H1 (cell line): ENCODE data around the gene CEP85. TPM values are rescaled to one million over a fixed set of nuclear protein-coding genes. Genes with fewer than 3 reads are reported as not detected.

Source experiments
- CTCF ChIA-PET: fragments of 300-600 bp; sonication (Branson Sonifier 250); formaldehyde crosslinking; loops from one replicate; lab custom pipeline; 2021; ENCODE audit not compliant: partially characterized antibody; lab: Charles Lee
- POLR2A ChIA-PET: fragments of 300-600 bp; sonication (Branson Sonifier 250); formaldehyde crosslinking; loops from one replicate; lab custom pipeline; 2021; ENCODE audit warnings: inconsistent platforms; ENCODE audit not compliant: partially characterized antibody; lab: Charles Lee
- DNase-seq, 2 experiments: peaks; one replicate each; pipeline versions ENCODE4 v3.0.0 to v3.0.0-alpha.2; 2010 to 2022; ENCODE audit warnings: low spot score in 2 of 2, low read depth in 1 of 2, mixed read lengths in 1 of 2
- FAIRE-seq: peaks from 2 replicates; lab custom pipeline; 2011; peaks lifted over from hg19 to GRCh38; lab: Jason Lieb, UNC
- H2AFZ ChIP-seq: 2 replicates; pipeline ENCODE4 v1.8.1; 2012; ENCODE audit warnings: low read length, inconsistent platforms
- H2AK5ac ChIP-seq: 2 replicates; pipeline ENCODE4 v1.6.1; 2013; ENCODE audit warnings: low read depth, low read length
- H2BK120ac ChIP-seq: replicated peaks from 2 replicates; pipeline ENCODE3; 2013; ENCODE audit warnings: low read depth, low read length, inconsistent platforms
- H2BK12ac ChIP-seq: 2 replicates; pipeline ENCODE4 v1.6.1; 2013; ENCODE audit warnings: low read depth, low read length
- H2BK15ac ChIP-seq: 2 replicates; pipeline ENCODE4 v1.6.1; 2013; ENCODE audit warnings: low read length
- H2BK20ac ChIP-seq: 2 replicates; pipeline ENCODE4 v1.6.1; 2013; ENCODE audit warnings: low read length
- H2BK5ac ChIP-seq: 2 replicates; pipeline ENCODE4 v1.6.1; 2013; ENCODE audit warnings: low read depth, low read length
- H3K14ac ChIP-seq: 2 replicates; pipeline ENCODE4 v1.6.1; 2013; ENCODE audit warnings: inconsistent platforms; ENCODE audit not compliant: insufficient read length
- H3K18ac ChIP-seq: 2 replicates; pipeline ENCODE4 v1.6.1; 2013; ENCODE audit warnings: low read length; ENCODE audit errors: extremely low read depth
- H3K23ac ChIP-seq: 2 replicates; pipeline ENCODE4 v1.6.1; 2013; ENCODE audit warnings: inconsistent platforms; ENCODE audit not compliant: insufficient read length
- H3K23me2 ChIP-seq: 2 replicates; pipeline ENCODE4 v1.6.1; 2013; ENCODE audit warnings: low read depth, low read length
- H3K27ac ChIP-seq: 2 replicates; pipeline ENCODE4 v1.6.1; 2011; ENCODE audit warnings: low read depth, low read length, inconsistent platforms
- H3K27me3 ChIP-seq, 4 experiments: replicated peaks in 1 of 4; 1 replicate in 1 of 4; 2 replicates in 3 of 4; pipeline versions ENCODE4 v1.6.1 to v1.8.1; 2011 to 2013; ENCODE audit warnings: low read length in 3 of 4, mild to moderate bottlenecking in 3 of 4, inconsistent platforms in 2 of 4, mixed read lengths in 2 of 4, moderate library complexity in 1 of 4; ENCODE audit not compliant: control insufficient read depth in 3 of 4, insufficient read depth in 3 of 4; ENCODE audit errors: extremely low read depth in 1 of 4
- H3K36me3 ChIP-seq, 4 experiments: 2 replicates each; pipeline versions ENCODE4 v1.6.1 to v1.8.1; 2011 to 2013; ENCODE audit warnings: mild to moderate bottlenecking in 4 of 4, low read length in 3 of 4, moderate library complexity in 2 of 4, control low read depth in 1 of 4, inconsistent platforms in 1 of 4; ENCODE audit not compliant: insufficient read depth in 4 of 4, control insufficient read depth in 2 of 4
- H3K4ac ChIP-seq: replicated peaks from 2 replicates; pipeline ENCODE3; 2013; ENCODE audit warnings: low read length, low read depth, mixed read lengths, inconsistent platforms; ENCODE audit not compliant: insufficient read length
- H3K4me1 ChIP-seq, 4 experiments: replicated peaks in 1 of 4; 1 replicate in 1 of 4; 2 replicates in 3 of 4; pipeline versions ENCODE4 v1.6.1 to v1.8.1; 2011 to 2013; ENCODE audit warnings: low read length in 3 of 4, inconsistent platforms in 2 of 4, mixed read lengths in 1 of 4; ENCODE audit not compliant: insufficient read depth in 4 of 4, control insufficient read depth in 3 of 4
- H3K4me2 ChIP-seq, 2 experiments: 2 replicates each; pipeline versions ENCODE4 v1.6.1 to v1.8.1; 2011 to 2013; ENCODE audit warnings: low read depth in 2 of 2, low read length in 2 of 2, control low read depth in 1 of 2, inconsistent platforms in 1 of 2, mild to moderate bottlenecking in 1 of 2; ENCODE audit not compliant: insufficient read depth in 1 of 2
- H3K4me3 ChIP-seq, 4 experiments: fragments of 200-600, 300-600 bp in 1 of 4; sonication (generic), shearing (Covaris generic), sonication (Bioruptor Twin) in 1 of 4; 2 replicates each; pipeline versions ENCODE4 v1.5.1 to v1.8.1; 2011 to 2016; ENCODE audit warnings: low read length in 4 of 4, low read depth in 3 of 4, control low read depth in 2 of 4, inconsistent platforms in 2 of 4, mild to moderate bottlenecking in 2 of 4, mixed read lengths in 1 of 4, moderate library complexity in 1 of 4; ENCODE audit not compliant: insufficient read depth in 2 of 4; ENCODE audit errors: extremely low read depth in 1 of 4
- H3K56ac ChIP-seq: replicated peaks from 2 replicates; pipeline ENCODE3; 2013; ENCODE audit warnings: low read depth, mild to moderate bottlenecking, mixed read lengths, low read length, inconsistent platforms; ENCODE audit not compliant: insufficient read length
- H3K79me1 ChIP-seq: 2 replicates; pipeline ENCODE4 v1.6.1; 2013; ENCODE audit warnings: low read depth, low read length, control low read depth
- H3K79me2 ChIP-seq, 2 experiments: 2 replicates each; pipeline versions ENCODE4 v1.6.1 to v1.8.1; 2012 to 2013; ENCODE audit warnings: low read length in 2 of 2, mild to moderate bottlenecking in 2 of 2, inconsistent platforms in 1 of 2; ENCODE audit not compliant: insufficient read depth in 2 of 2, control insufficient read depth in 1 of 2
- H3K9ac ChIP-seq, 4 experiments: replicated peaks in 1 of 4; 1 replicate in 1 of 4; 2 replicates in 3 of 4; pipeline versions ENCODE4 v1.6.1 to v1.8.1; 2011 to 2013; ENCODE audit warnings: low read depth in 3 of 4, low read length in 3 of 4, control low read depth in 2 of 4, mild to moderate bottlenecking in 2 of 4, moderate library complexity in 2 of 4, inconsistent platforms in 1 of 4; ENCODE audit errors: extremely low read depth in 1 of 4
- H3K9me3 ChIP-seq, 2 experiments: 2 replicates each; pipeline versions ENCODE4 v1.6.1 to v1.8.1; 2012 to 2013; ENCODE audit warnings: mild to moderate bottlenecking in 2 of 2, moderate library complexity in 2 of 2, control low read depth in 1 of 2, inconsistent platforms in 1 of 2, low read depth in 1 of 2, low read length in 1 of 2, mixed read lengths in 1 of 2; ENCODE audit not compliant: insufficient read depth in 2 of 2
- H4K20me1 ChIP-seq, 2 experiments: replicated peaks in 1 of 2; 2 replicates each; pipeline versions ENCODE3 to v1.8.1; 2011 to 2013; ENCODE audit warnings: inconsistent platforms in 2 of 2, low read length in 2 of 2, mild to moderate bottlenecking in 1 of 2; ENCODE audit not compliant: insufficient read depth in 2 of 2, control insufficient read depth in 1 of 2
- H4K5ac ChIP-seq: 2 replicates; pipeline ENCODE4 v1.6.1; 2013; ENCODE audit warnings: low read length, low read depth, mixed read lengths, inconsistent platforms; ENCODE audit not compliant: insufficient read length
- H4K8ac ChIP-seq: 2 replicates; pipeline ENCODE4 v1.8.0; 2013; ENCODE audit warnings: mild to moderate bottlenecking, moderate library complexity, low read length, inconsistent platforms; ENCODE audit not compliant: insufficient read depth; ENCODE audit errors: extremely low read depth
- H4K91ac ChIP-seq: replicated peaks from 2 replicates; pipeline ENCODE3; 2013; ENCODE audit warnings: low read length, mixed read lengths, inconsistent platforms; ENCODE audit not compliant: insufficient read length
- POU5F1 ChIP-seq: IDR thresholded peaks from 2 replicates; pipeline ENCODE4 v1.6.1; 2011; ENCODE audit warnings: low read depth, mild to moderate bottlenecking, low read length, moderate library complexity
- TCF12 ChIP-seq: IDR thresholded peaks from 2 replicates; pipeline ENCODE4 v1.6.1; 2011; ENCODE audit warnings: low read depth, mild to moderate bottlenecking, low read length
- WGBS, 2 experiments: shearing (Covaris generic) in 1 of 2; methylation state at CpG; one replicate each; pipeline versions ENCODE4 v1.1.6 to v1.1.7; 2013 to 2015; ENCODE audit warnings: low lambda C conversion rate in 2 of 2, mixed read lengths in 2 of 2, inconsistent platforms in 1 of 2, low coverage in 1 of 2, missing lambda C conversion rate in 1 of 2; ENCODE audit not compliant: insufficient replicate concordance in 2 of 2, insufficient coverage in 1 of 2, insufficient read length in 1 of 2; ENCODE audit errors: extremely low coverage in 1 of 2, missing lambda C conversion rate in 1 of 2; 5-methylcytosine and 5-hydroxymethylcytosine counted together
- polyA plus RNA-seq, 7 experiments: library from polyadenylated mRNA; depleted of rRNA in 3 of 7; stranded (reverse) in 5 of 7; unstranded in 2 of 7; fragments of >200 nt in 5 of 7; fragments of 200-250 nt in 2 of 7; gene quantifications; 1 replicate in 5 of 7; 2 replicates in 1 of 7; 4 replicates in 1 of 7; pipeline versions ENCODE4 v1.2.1 to v1.2.3, GENCODE V29; 2011 to 2013; ENCODE audit warnings: missing spikeins in 2 of 7, mixed read lengths in 2 of 7
- total RNA-seq: library from RNA; stranded (reverse); fragmentation: NEBNext Ultra II Directional; extraction: Animal tissue kit (Norgen Biotek cat#: 25700); gene quantifications from 2 replicates; pipeline ENCODE4 v1.2.1, GENCODE V29; 2021

The CEP85 gene
- total and polyA plus RNA-seq, 2 of the 8 experiments (the other 6 are each of a cell fraction or from before 2014, with no cell fraction given), result 40.4 to 43.7 TPM

GRCh38 chr1:26290882-26291261 is 56.9 kb downstream of the CEP85 start:
- Histone ChIP-seq H2BK120ac (no peak overlapping the region), H3K27ac (no peak overlapping the region), H4K20me1 (peaks cover 0 to 2% of the 10 kb centered on the region in 2 experiments), H2BK5ac (peak overlapping the region; percentile 46), H3K23me2 (no peaks in the 10 kb centered on the region; the same call in 1 of the 2 replicates), H2BK15ac (peak overlapping the region; percentile 90; the same call in 1 of the 2 replicates), H3K56ac (no peak overlapping the region), H2AK5ac (no peak overlapping the region), H3K4me1 (peaks cover 0 to 22% (median 17%) of the 10 kb centered on the region in 4 experiments; a peak in 6 of 7 replicates), H2BK12ac (peak overlapping the region; percentile 96; the same call in 1 of the 2 replicates), H3K4me2 (peak overlapping the region; percentile 9 to 13; a peak in 1 of 4 replicates), H3K14ac (no peak overlapping the region), H2BK20ac (peak overlapping the region; percentile 29; the same call in 1 of the 2 replicates), H4K8ac (no peak overlapping the region), H3K23ac (no peak overlapping the region), H3K4ac (peak overlapping the region; percentile 4)
- DNase-seq (no peak), FAIRE-seq (no peak)
- WGBS, 2 experiments, result 64% methylated on average over 10 of the region's 11 CpGs; no CpG with 5 or more reads in 1 of the 2 experiments
- POLR2A ChIA-PET, result interaction anchor here (0.9 to 2.2 kb wide), 6 partner anchors 9 to 128 kb away, joined by 3 to 14 read pairs (median 4); partner anchors contain the start of genes CD52 and SH3BGRL3
- TF ChIP-seq TCF12 (0 out of 2 replicates have a peak, but pooled peaks have one; percentile 56), POU5F1 (no peak)
- TF ChIP-seq, all 59 proteins: peak for 1
- Histone ChIP-seq H3K18ac (peak overlapping the region; percentile 4; the same call in 1 of the 2 replicates), H4K91ac (peak overlapping the region; percentile 25), H3K79me1 (no peaks in the 10 kb centered on the region), H2AFZ (no peak overlapping the region), H3K4me3 (no peak overlapping the region; a peak in 1 of 8 replicates), H3K9me3 (no peaks in the 10 kb centered on the region), H3K79me2 (no peaks in the 10 kb centered on the region), H3K36me3 (no peaks in the 10 kb centered on the region), H3K27me3 (no peaks in the 10 kb centered on the region), H4K5ac (peak overlapping the region; percentile 32), H3K9ac (no peak overlapping the region)
- CTCF ChIA-PET, result interaction anchor here (0.6 to 57.0 kb wide), 9 partner anchors 2 to 798 kb away, joined by 3 to 1530 read pairs (median 7); partner anchors contain the start of genes CD52, SH3BGRL3 and UBXN11
